GM21447 (cell line): ENCODE measurements around the gene FOXO6.
A peak's percentile ranks its signal among the peaks of the same experiment; 100 is the strongest.
"Not testable (repeated sequence)": the region's sequence is repeated elsewhere in the genome, so short reads cannot be mapped to it uniquely, and the experiment has no call there.

Experiments used
- ATAC-seq: cut with Tn5 transposase; IDR thresholded peaks from one replicate; pipeline ENCODE4 v1.9.1; 2021; ENCODE audit not compliant: unreplicated experiment

The FOXO6 gene

DNA sequence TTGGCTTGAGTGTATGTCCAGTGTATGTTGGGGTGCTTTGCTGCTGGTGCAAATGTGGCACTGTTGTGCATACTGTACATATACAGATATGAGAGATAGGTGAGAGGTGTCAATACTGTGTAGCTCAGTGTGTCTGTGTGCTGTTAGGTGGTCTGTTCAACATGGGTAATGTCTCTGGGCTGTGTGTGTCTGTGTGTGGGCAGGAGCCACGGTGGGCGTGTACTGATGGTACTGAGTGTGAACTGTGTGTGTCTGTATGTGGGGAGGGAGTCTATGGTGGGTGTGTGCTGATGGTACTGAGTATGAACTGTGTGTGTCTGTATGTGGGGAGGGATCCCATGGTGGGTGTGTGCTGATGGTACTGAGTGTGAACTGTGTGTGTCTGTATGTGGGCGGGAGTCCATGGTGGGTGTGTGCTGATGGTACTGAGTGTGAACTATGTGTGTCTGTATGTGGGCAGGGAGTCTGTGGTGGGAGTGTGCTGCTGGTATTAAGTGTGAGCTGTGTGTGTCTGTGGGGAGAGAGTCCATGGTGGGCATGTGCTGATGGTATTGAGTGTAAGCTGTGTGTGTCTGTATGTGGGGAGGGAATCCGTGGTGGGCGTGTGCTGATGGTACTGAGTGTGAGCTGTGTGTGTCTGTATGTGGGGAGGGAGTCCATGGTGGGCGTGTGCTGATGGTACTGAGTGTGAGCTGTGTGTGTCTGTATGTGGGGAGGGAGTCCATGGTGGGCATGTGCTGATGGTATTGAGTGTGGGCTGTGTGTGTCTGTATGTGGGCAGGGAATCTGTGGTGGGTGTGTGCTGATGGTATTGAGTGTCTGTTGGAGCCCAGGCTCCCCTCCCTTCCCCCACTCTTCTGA, 32.2 kb upstream of the FOXO6 start:
- ATAC-seq, result no peak

DNA sequence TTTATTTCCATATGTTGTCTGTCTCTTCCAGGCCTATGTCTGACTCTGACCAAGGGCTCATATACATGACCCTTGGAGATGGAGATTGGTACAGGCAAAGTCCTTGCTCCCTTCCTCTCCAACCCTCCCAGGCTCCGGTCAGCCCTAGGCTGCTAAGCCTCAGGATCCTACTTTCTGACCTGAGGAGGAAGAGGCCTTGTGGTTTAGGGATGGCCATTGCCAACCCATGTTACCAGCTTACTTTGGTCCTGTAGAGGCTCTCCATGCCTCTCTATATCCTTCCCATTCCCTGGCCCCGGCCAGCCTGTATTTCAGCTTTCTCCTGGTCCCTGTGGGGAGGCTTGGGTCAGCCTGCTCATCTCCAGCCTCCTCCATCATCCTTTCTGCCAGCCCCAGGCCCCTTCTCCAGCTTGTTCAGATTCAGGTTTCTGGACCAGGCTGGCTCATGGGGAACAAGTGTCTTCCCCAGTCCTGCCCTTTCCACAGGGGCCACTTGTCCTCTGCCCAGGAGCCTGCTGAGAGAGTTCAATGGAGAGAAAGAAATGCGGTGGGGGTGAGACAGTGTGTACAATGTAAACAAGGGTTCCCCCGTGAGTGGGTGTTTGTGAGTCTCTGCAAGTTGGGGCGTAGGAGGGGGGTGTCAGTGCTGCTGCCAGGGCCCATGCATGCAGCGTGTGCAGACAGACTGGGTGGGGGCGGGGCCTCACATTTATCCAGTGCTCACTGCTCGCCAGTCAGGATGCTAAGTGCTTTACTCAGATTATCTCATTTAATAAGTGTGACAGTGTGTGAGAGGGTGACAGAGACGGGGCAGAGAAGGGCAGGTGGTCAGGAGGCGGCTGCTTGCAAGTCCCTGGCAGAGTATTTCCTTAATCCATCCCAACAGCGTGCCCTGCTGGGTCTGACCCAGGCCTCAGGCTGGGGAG, 31.3 kb upstream of the FOXO6 start:
- no peak for ATAC-seq

DNA sequence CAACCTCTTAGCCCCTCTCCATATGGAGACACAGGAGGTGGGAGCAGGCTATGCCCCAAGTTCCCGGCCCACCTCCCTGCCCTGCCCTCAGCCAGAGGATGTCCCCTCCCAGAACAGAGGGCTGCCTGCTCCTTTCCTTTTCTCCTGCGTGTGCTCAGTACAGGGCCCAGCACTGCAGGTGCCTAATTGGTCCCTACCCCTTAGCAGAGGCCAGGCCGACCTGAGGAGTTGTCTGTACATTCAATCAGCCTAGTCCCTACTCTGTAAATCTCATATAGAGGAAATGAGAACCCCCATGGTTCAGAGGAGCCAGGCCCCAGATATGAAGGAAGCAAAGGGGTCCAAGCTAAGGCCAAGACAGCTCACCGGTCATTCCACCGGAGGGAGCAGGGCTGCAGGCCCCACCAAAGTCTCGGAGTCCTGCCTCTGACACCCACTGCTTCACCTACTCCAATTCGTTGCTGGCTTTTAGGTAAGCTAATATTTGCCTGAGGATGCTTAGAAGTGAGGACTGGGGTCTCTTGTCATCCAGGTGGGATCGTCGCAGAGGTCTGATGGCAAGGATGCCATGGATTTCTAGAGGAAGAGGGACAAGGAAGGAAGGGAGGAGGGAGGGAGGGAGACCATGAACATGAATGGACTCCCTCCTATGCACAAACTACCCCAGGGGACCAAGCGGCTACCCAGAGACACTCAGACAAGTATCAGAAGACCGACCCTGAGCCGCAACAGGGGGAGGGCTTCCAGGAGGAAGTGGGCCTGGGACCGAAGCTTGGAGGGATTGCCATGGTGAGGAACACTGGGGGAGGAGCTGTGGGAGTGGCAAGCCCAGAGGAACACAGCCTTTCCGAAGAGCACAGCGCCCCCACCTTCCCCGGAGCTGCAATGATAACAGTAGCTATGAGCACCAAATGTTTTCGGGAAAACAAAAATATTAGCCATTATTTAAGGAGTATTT, 30.4 kb upstream of the FOXO6 start:
- ATAC-seq, result no peak

DNA sequence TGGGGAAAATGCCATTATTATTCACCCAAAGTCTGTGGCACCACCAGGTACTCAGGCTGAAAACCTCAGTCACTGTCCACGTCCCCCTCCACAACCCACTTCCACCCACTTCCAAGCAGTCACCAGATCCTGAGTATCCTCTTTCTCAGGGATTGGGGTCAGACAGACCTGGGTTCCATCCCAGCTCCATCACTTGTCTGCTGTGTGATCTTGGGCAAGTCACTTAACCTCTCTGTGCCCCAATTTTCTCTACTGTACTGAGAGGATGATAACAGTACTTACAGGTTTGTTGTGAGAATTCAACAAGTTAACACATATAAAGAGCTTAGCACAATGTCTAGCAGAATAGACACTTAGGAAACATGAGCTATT, 29.7 kb upstream of the FOXO6 start:
- ATAC-seq, result no peak

DNA sequence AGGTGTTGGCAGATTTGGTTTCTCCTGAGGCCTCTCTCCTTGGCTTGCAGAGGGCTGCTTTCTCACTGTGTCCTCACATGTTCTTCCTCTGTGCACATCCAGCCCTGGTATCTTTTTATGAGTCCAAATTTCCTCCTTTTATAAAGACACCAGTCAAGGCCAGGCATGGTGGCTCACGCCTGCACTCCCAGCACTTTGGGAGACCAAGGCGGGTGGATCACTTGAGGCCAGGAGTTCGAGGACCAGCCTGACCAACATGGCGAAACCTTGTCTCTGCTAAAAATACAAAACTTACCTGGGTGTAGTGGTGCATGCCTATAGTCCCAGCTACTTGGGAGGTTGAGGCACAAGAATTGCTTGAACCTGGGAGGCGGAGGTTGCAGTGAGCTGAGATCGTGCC, 29.1 kb upstream of the FOXO6 start:
- ATAC-seq, result not testable (repeated sequence)

DNA sequence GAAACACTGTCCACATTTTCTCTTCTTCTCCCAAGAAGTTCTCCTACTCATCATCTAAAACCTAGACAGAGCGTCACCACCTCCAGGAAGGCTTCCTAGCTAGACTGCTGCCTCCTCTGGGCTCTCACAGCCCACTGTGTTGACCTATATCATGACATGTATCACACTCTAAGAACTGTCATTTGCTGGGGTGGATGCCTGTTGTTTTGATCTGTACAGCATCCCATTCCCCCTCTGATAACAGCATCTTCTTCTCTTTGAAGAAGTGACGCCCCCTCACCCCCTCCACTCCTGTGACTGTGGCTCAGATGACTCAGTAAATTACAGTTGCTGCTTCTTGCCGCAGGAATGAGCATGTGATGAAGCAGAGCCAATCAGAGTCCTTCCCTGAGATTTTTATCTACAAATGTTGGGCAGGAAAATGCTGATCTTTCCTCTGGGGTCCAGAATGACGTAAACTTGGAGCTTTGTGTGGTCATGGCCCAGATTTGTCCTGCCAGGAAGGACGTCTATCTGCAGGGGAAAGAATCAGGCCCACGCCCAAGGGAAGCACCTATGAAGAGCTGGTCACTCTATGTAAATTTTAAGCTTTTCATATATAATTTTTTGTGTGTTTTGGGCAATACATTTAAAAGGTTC, 28.0 kb upstream of the FOXO6 start:
- no peak for ATAC-seq

DNA sequence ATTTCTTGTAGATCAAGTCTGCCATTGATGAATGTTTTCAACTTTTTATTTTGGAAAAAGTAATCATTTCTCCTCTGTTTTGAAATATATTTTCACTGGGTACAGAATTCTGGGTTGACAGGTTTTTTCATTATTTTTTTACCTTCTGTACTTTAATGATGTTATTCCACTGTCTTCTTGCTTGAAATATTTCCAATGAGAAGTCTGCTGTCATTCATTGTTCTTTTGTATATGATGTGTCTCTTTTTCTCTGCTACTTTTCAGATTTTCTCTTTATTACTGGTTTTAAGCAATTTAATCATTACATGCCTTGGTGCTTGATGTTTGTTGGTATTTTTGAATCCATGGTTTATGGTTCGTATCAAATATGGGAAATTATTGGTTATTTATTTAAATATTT, 22.4 kb upstream of the FOXO6 start:
- ATAC-seq, result no peak

DNA sequence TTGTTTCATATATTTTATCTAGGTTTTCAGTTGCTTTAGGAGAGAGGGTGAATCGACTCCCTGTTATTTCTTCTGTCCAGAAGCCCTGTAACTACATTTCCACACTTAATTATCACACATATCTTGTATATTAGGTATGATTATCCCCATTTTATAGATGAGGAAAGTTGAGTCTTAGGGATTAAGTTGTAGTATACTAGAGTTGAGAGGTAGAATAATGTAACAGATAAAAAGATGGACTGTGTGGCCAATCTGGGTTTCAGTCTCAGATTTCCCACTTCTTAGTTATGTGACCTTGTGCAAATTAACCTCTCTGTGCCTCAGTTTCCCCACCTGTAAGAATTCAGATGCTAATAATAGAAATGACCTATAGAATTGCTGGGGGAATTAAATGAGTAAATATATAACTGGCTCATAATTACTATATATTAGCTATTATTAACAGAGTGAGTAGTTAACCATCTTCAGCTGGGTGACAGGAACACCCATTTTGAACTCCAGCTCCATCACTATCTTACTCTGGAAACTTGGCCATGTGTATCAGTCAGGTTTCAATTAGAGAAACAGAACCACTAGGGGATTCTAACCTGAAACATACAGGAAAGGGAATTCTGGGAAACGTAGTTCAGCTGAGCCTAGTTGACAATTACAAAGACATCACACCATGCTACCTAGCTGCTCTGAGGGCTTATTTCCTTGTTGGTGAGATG, 20.4 kb upstream of the FOXO6 start:
- no peak for ATAC-seq

DNA sequence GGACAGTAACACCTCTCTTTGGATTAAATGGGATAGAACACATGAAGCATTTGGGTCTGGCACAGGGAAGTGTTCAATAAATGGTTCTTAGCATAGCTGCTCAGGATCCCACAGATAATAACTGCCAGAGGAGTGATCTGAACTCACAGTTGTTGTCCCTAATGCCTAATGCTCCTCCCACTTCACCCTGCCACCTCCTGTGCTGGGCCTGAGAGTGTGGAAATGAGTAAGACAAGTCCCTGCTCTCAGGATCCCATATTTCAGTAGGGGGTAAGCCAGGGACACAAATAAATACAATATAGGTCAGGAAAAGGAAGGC, 19.9 kb upstream of the FOXO6 start:
- no peak for ATAC-seq

DNA sequence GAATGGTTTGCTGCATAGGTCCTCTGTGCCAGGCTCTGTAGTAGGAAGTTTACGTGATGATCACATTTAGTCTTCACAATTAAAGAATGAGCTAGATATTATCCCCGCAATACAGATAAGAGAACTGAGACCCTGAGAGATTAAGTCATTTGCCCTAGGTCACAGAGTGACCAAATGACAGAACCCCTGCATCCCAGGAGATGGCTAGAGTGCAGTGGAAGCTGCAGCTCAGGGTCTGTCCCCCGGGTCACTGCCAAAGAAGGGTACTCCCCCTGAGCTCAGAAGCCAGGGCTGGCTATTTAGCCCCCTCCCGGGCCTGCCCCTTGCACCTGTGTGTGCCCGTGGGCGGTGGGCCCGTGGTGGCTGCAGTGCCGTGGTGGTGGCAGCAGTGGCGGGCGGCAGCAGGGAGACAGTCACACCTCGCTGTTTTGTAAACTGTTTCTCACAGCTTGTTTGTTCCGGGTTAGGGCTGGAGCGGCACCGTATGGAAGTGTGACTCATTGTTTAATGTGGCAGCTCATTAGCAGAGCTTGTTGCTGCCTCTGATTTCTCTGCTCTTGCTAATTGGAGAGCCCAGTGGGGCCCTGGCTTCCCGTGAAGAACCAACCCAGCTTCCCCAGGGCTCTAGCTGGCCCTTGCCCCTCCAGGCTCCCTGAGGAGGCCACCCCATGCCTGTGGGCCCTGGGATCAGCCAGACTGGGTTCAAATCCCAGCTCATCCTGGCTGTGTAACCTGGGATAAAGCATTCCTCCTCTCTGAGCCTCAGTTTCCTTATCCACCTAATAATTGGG, 19.3 kb upstream of the FOXO6 start:
- no peak for ATAC-seq

DNA sequence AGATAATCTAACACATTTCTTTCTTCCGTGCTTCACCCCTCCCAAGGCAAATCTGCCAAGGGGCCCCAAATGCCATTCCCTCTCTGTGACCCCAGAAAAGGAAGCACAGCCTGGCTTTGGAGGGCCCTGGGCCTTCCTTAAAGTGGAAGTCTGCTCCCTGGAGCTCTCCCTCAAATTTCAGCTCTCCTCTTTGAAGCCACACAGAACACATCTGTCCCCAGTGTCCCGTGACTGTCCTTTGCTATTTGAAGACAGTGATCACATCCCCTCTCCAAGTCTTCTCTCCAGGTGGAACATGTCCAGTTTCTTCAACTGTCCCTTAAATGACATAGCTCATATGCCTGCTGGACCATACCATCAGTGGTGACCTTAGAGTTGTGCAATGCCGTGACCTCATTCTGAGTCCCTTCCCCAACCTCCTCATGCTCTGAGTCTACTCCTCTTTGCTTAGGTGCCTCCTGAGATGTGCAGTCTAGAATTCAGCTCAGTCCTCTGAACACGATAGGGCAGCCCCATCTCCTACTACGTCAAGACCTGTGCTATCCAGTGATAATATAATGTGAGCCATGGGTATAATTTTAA, 18.4 kb upstream of the FOXO6 start:
- ATAC-seq, result no peak

DNA sequence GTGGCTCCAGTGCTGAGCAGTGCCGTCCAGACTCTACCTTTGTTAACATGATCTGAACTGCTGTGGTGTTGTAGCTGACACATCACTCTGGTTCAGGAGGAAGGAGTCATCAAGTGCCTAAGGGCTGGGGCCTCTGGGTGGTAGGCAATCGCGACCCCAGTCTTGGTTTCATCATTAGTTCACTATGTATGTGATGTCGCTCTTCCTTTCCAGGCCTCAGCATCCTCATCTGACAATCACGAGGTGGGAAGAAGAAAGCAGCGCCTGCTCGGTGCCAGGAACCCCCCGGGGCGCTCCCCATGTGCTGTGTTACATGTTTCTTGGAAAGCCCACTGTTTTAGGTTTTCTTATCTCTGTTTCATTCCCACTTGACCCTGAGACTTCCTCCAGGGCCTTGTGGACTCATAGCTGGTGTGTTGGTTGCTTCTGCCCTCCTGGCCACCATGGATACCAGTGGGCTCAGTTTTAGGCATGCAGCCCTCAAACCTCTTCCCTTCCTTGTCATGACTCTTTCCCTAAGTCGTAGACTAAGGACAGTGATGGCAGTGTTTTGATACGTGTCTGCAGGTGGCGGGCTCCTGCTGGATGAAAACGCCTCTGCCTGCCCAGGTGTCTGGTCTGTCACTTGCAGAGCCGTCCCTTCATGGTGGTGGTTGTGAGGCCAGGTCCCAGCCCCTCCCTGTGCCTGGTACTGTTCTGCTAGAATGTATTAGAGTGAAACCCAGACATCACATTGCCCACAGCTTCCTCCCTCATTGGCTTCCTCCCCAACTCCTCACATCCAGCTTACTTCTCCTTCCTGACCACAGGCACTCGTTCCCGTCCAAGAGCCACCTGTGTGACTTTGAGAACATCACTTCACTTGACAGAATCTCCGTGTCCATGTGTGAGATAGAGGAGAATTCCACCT, 17.2 kb upstream of the FOXO6 start:
- no peak for ATAC-seq

DNA sequence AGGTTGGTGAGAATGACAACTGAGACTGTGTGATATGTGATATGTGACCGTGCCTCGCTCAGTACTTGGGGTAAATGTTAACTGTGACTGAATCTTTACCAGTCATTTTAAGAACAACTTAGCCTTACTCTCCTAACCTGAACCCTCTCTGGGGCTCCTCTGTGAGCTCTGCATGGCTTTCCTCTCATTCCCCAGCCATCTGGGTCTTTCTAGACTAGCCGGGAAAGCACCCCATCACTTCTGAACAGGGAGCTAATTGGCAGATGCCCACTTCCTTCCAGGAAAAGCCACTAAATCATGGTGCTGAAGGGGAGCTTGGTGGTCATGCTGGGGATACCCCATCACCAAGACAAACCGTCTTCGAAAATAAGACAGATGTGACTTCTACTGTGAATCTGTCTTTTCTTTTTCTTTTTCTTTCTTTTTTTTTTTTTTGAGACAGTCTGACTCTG, 16.5 kb upstream of the FOXO6 start:
- peak; percentile 53 for ATAC-seq

DNA sequence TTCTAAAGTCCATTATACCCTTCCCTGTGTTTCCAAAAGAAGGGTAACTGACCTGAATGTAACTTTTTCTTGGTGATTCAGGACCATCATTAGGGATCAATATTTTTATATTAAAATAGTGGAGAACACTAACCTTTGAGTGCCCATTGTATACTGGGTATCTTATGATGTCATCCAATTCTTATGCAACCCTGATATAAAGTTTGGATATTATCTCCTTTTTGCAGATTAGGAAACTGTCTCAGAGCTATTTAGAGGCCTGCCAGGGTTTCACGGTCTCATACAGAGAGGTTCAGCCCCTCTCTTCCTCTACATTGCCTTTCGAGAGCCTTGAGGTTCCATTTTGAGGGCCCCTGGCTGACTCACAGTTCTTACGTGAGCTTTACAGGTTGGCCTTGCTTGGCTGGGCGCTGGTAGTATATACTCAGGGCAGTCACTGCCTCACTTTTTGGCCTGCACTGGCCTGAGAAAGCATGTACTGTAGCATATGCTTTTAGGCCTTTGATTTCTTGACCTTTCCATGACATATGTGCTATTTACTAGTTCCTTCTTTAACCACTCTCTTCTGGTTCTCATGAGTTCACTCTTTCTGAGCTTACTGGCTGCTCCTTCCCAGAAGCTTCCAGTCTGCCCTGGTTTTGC, 15.7 kb upstream of the FOXO6 start:
- no peak for ATAC-seq

DNA sequence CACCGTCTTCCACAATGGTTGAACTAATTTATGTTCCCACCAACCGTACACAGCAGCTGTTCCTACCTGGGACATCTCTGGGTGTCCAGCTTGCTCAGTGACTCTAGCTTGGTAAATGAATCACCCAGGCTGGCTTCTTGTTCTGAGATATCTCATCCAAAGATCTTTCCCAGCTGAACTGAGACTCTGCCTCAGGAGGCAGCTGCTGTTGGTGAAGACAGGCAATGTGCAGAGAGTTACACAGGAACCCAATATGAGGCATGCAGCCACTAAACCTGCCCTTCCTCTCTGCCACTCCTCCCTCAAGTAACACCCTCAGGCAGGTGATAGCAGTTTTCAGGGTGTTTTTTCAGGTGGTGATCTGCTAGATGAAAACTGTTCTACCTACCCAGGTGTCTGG, 14.0 kb upstream of the FOXO6 start:
- no peak for ATAC-seq

DNA sequence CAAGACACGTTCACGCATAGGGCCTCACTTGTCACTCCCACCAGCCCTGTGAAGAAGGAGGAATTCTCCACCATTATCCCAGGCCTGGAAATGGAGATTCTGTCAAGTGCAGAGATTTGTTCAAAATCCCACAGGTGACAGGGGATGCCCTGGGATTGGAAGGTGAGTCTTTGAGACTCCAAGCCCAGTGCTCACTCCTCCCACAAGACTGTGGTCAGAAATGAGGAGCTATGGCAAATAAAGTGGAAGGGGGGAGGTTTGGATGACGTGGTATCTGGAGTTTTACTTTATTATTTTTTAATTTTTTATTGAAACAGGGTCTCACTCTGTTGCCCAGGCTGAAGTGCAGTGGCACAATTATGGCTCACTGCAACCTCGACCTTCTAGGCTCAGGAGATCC, 12.8 kb upstream of the FOXO6 start:
- ATAC-seq, result no peak

DNA sequence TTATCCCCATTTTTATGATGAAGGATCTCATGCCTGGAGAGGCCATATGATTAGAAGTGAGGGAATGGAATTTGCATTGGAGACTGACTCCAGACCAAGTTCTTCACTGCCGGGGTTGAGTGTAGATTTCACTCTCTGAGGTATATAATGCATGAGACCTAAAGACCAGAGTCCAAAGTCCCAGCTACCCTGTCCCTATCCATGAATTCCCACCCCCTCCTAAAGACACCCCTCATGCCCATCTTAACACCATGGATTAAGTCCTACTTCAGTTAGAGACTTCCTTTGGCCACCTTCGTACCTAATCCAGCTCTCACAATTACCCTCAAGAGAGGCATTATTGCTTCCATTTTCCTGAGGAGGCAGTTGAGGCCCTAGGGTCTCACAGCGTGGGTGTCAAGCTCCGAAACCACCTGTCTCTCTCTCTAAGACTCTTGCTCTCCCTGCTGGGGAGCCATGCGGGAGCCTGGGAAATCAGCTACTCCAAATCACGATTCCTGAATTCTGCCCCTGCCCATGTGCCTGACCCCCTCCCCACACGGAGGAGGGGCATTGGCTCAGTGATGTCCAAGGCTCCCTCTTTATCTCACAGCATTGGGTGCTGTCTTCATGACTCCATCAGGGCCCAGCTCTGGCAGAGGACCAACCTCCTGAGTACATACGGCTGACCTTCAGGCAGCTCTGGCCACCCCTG, 11.7 kb upstream of the FOXO6 start:
- no peak for ATAC-seq
